Transverse colon (tissue), 4 donors: ENCODE measurements around the gene RBM22. TPM values are rescaled to one million over a fixed set of nuclear protein-coding genes. Genes with fewer than 3 reads are reported as not detected.
A peak's percentile ranks its signal among the peaks of the same experiment; 100 is the strongest.

Source experiments
- DNase-seq: peaks from one replicate; pipeline ENCODE4 v3.0.0-alpha.2; 2019
- H3K27ac ChIP-seq, 4 donors: fragments of 200-600 bp; sonication (generic); 2 replicates each; pipeline ENCODE4 v1.5.1; 2016 to 2018; ENCODE audit warnings: inconsistent platforms in 4 of 4
- H3K27me3 ChIP-seq: fragments of 200-600 bp; sonication (generic); 2 replicates; pipeline ENCODE4 v1.5.1; 2017; ENCODE audit warnings: inconsistent platforms
- H3K36me3 ChIP-seq, 4 donors: fragments of 200-600 bp; sonication (generic); 2 replicates each; pipeline ENCODE4 v1.5.1; 2017 to 2019; ENCODE audit warnings: inconsistent platforms in 4 of 4
- H3K4me1 ChIP-seq, 4 donors: fragments of 200-600 bp; sonication (generic); 2 replicates each; pipeline ENCODE4 v1.5.1; 2017 to 2020; ENCODE audit warnings: inconsistent platforms in 4 of 4
- H3K4me3 ChIP-seq, 4 donors: fragments of 200-600 bp; sonication (generic); 1 replicate in 1 of 4; 2 replicates in 3 of 4; pipeline versions ENCODE4 v1.5.1 to v1.6.1; 2017 to 2019; ENCODE audit warnings: inconsistent platforms in 4 of 4
- H3K9me3 ChIP-seq, 2 donors: fragments of 200-600 bp; sonication (generic); 2 replicates each; pipeline ENCODE4 v1.5.1; 2017 to 2019; ENCODE audit warnings: inconsistent platforms in 2 of 2
- EP300 ChIP-seq: sonication (generic); formaldehyde crosslinking; IDR thresholded peaks from one replicate; pipeline ENCODE4 v1.6.1; 2017; ENCODE audit warnings: antibody characterized with exemption, low read depth
- POLR2A ChIP-seq: fragments of 450-650 bp; IDR thresholded peaks from one replicate; pipeline ENCODE4 v1.6.1; 2016; ENCODE audit warnings: antibody characterized with exemption, mild to moderate bottlenecking, moderate library complexity
- POLR2AphosphoS5 ChIP-seq, 3 donors: sonication (generic); formaldehyde crosslinking; IDR thresholded peaks; one replicate each; pipeline ENCODE4 v1.6.1; 2016; ENCODE audit warnings: antibody characterized with exemption in 3 of 3
- WGBS, 2 donors: methylation state at CpG; one replicate each; pipeline ENCODE4 v1.1.5; 2018; ENCODE audit warnings: low coverage in 1 of 2; 5-methylcytosine and 5-hydroxymethylcytosine counted together
- in situ Hi-C, 4 donors: fragments of 200-750 bp; cut with MboI; loops; one replicate each; pipeline versions ENCODE4 v1.15.0 to v1.15.1; 2017; ENCODE audit warnings: low sequenced_read_pairs in 3 of 4, low pct_ligation_motif_present in 1 of 4, low pct_unique_long_range_greater_than_20kb in 1 of 4
- intact Hi-C: fragments of 100-400 bp; cut with DNase I; formaldehyde crosslinking; loops from one replicate; pipeline ENCODE4 v1.15.1; 2023; ENCODE audit warnings: low total_unique reads
- total RNA-seq, 4 donors: library from RNA; depleted of rRNA; stranded (reverse); fragments of >200 nt; gene quantifications; one replicate each; pipeline ENCODE4 v1.1.0, GENCODE V29; 2016
- TF ChIP-seq, protein P1 (sequence below), 5 experiments: fragments of 200-600 bp in 3 of 5; fragments of 450-650 bp in 2 of 5; sonication (generic) in 3 of 5; IDR thresholded peaks; 1 replicate in 2 of 5; 2 replicates in 3 of 5; pipeline ENCODE4 v1.5.1; 2016 to 2017; ENCODE audit warnings: antibody characterized with exemption in 5 of 5, inconsistent platforms in 3 of 5, mild to moderate bottlenecking in 2 of 5, moderate library complexity in 1 of 5

The RBM22 gene
- total RNA-seq, 4 donors from 2014 or later: 22.1 to 40.6 (median 35.6) TPM

DNA sequence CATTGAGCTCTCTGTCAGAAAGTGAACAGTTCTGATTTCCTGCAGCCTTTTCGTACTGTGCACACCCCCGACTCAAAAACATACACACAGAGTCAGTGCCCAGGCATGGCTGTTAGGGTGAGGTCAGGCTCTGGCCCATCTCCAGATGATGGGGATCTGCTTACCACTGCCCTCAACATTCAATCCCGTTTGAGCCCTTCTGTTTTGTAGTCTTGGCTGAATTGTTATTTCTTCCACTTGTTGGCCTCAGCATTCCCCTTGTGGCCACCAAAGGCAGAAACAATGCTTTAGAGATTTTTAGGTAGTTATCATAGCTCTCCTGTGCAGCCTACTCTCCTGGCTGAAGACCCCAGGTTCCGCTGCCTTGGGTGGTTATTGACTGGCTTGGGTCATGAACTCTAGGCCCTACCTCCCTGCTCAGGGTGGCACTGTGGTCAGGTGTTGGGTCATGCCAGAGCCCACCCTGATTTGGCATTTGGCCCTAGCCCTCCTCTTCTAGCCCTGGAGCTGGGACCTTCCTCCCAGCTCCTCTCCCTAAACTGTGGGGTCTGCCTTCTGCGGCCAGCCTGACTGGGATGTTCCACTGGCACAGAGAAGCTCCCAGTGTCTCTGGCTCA lies 47.6 kb downstream of the RBM22 start:
- TF ChIP-seq, protein P1, sequence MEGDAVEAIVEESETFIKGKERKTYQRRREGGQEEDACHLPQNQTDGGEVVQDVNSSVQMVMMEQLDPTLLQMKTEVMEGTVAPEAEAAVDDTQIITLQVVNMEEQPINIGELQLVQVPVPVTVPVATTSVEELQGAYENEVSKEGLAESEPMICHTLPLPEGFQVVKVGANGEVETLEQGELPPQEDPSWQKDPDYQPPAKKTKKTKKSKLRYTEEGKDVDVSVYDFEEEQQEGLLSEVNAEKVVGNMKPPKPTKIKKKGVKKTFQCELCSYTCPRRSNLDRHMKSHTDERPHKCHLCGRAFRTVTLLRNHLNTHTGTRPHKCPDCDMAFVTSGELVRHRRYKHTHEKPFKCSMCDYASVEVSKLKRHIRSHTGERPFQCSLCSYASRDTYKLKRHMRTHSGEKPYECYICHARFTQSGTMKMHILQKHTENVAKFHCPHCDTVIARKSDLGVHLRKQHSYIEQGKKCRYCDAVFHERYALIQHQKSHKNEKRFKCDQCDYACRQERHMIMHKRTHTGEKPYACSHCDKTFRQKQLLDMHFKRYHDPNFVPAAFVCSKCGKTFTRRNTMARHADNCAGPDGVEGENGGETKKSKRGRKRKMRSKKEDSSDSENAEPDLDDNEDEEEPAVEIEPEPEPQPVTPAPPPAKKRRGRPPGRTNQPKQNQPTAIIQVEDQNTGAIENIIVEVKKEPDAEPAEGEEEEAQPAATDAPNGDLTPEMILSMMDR (IDR thresholded peaks at IDR 0.05): no peak
- no peak for TF ChIP-seq EP300
- TF ChIP-seq POLR2A: no peak
- TF ChIP-seq POLR2AphosphoS5 (IDR thresholded peaks at IDR 0.05): no peak
- peaks cover 0 to 23% (median 17%) of the 10 kb centered on the region in 4 donors for H3K4me1 ChIP-seq
- WGBS, 2 donors: 71% methylated on average over 5 of the region's 5 CpGs; no CpG with 5 or more reads in 1 of the 2 donors
- no peaks in the 10 kb centered on the region for H3K9me3 ChIP-seq
- peak overlapping the region in 2 of 4 donors; percentile 30 to 53 for H3K27ac ChIP-seq
- no peak for DNase-seq
- H3K27me3 ChIP-seq: no peaks in the 10 kb centered on the region
- H3K4me3 ChIP-seq: no peak overlapping the region
- intact Hi-C loops: loop anchor here (10.0 kb wide), 1 partner anchor 198 kb away; no protein-coding TSS in a partner anchor
- in situ Hi-C loops: loop anchor here (5.0 to 25.0 kb wide), 4 partner anchors 86 to 191 kb away; no protein-coding TSS in a partner anchor
- no peaks in the 10 kb centered on the region for H3K36me3 ChIP-seq

DNA sequence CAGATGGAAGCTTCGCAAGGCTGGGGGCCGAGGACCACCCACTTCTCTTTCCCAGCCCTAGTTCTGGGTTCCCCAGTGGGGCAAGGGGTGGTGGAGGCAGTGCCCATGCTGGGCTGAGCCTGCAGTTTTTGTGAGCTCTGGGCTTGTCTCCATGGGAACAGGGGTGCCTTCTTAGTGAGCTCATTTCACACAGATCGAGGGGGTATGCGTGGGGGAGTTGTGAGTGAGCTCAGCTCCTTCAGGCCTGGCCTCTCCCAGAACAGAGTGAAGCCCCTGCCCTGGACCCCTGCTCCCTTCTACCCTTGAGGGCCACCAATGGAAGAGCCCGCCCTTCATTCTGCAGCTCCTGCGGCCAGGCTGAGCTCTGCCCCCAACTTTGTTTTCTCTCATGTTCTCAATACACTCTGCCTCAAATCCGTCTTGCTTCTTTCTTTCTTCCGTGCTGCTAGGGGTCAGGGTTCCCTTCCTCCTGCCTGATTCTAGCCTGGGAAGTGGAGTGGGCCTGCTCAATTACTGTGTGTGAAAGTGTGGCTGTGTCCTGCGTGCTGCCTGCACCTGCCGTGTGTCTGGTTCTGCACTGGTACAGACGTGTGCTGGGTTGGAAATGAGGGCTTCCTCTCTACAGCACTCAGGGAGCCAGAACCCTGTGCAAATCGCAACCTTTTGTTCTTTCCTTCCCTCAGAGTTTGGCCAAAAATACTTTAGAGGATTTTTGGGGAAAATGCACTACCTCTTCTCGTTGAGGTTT lies 48.8 kb downstream of the RBM22 start:
- TF ChIP-seq POLR2A (no peak), EP300 (no peak), POLR2AphosphoS5 (IDR thresholded peaks at IDR 0.05) (no peak)
- TF ChIP-seq, protein P1 (IDR thresholded peaks at IDR 0.05): no peak
- intact Hi-C loops: loop anchor here (10.0 kb wide), 1 partner anchor 197 kb away; no protein-coding TSS in a partner anchor
- Histone ChIP-seq H3K27ac (peak overlapping the region in 1 of 4 donors; percentile 6), H3K4me3 (no peak overlapping the region), H3K4me1 (peaks cover 0 to 14% (median 10%) of the 10 kb centered on the region in 4 donors), H3K36me3 (no peaks in the 10 kb centered on the region), H3K9me3 (no peaks in the 10 kb centered on the region), H3K27me3 (no peaks in the 10 kb centered on the region)
- in situ Hi-C loops: loop anchor here (5.0 to 25.0 kb wide), 4 partner anchors 85 to 190 kb away; no protein-coding TSS in a partner anchor
- 83 to 87% methylated on average over 5 to 13 of the region's 13 CpGs for WGBS, 2 donors
- no peak for DNase-seq

DNA sequence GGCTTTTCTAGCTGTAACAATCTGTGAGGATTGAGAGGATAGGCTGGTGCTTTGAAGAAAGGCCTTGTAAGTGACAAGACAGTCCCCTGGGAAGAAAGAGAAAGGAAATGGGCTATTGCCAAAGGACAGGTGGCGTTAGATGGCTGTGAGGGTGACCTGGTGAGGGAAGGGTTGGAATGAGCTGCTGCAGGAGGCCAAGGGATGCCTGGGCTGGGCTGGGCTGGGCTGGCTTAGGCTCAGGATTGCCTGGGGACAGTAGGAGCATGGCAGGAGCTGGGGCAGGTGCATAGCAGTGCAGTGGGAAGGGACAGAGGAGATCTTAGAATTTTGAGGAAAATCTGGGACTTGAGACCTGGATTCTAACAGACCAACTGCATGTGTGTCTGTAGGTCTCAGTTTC lies 49.5 kb downstream of the RBM22 start:
- no peaks in the 10 kb centered on the region for H3K27me3 ChIP-seq
- H3K4me1 ChIP-seq: peaks cover 0 to 9% (median 6%) of the 10 kb centered on the region in 4 donors
- WGBS, 2 donors: 56 to 71% methylated on average over 1 of the region's 1 CpG
- intact Hi-C loops (loop anchor here (10.0 kb wide), 1 partner anchor 197 kb away; no protein-coding TSS in a partner anchor), in situ Hi-C loops (loop anchor here (5.0 to 25.0 kb wide), 4 partner anchors 84 to 189 kb away; no protein-coding TSS in a partner anchor)
- TF ChIP-seq POLR2A (no peak), EP300 (no peak), POLR2AphosphoS5 (IDR thresholded peaks at IDR 0.05) (no peak)
- TF ChIP-seq, protein P1 (IDR thresholded peaks at IDR 0.05): no peak
- no peak for DNase-seq
- no peak overlapping the region for H3K4me3 ChIP-seq
- no peaks in the 10 kb centered on the region for H3K9me3 ChIP-seq
- no peaks in the 10 kb centered on the region for H3K36me3 ChIP-seq
- H3K27ac ChIP-seq: peak overlapping the region in 1 of 4 donors; percentile 6
